ENCODE data around the gene R3HDM2. TPM values are rescaled to one million over a fixed set of nuclear protein-coding genes. Genes with fewer than 3 reads are reported as not detected.

Gene R3HDM2
- 10 to 100 TPM; 22.8 to 24.2 TPM for total RNA-seq

DNA sequence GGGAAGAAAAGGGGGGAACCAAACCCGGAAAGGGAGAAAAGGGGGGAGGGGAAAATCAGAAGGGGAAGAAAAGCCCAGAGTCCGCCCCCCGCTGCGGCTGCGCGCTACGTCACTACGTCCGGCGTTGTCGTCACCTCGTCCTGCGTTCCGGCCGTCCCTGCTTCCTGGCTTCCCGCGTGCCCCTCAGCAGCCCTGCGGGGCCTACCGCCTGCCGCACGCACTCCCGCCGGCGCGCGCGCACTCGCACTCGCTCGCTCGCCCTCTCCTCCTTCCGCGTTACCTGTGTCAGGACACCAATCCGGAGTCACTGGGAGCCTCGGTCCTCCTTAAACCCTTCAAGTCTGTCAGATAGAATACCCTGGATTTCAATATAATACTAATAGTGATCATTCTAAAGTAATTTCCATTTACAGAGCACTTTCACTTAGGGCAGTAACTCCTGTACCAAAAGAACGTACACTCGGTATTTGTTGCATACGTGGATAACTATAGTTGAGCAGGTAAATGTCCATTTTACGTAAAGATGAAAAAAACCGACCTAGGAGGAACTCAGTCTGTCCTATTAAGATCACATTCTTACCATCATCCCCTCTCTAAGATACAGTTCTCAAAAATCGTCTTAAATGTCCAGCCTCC, at the start of gene R3HDM2:
Gene R3HDM2, minus strand, starts transcription at position 113 of the 636 bp plus-strand sequence. CDS start 120,615 bp downstream, outside the sequence.
- peaks cover 34% of the 10 kb centered on the region for H3K4me1 Mint-ChIP-seq
- H3K4me3 Mint-ChIP-seq: peak within 1 kb of the TSS; percentile 98
- H3K27ac Mint-ChIP-seq: peak within 1 kb of the TSS; percentile 98

DNA sequence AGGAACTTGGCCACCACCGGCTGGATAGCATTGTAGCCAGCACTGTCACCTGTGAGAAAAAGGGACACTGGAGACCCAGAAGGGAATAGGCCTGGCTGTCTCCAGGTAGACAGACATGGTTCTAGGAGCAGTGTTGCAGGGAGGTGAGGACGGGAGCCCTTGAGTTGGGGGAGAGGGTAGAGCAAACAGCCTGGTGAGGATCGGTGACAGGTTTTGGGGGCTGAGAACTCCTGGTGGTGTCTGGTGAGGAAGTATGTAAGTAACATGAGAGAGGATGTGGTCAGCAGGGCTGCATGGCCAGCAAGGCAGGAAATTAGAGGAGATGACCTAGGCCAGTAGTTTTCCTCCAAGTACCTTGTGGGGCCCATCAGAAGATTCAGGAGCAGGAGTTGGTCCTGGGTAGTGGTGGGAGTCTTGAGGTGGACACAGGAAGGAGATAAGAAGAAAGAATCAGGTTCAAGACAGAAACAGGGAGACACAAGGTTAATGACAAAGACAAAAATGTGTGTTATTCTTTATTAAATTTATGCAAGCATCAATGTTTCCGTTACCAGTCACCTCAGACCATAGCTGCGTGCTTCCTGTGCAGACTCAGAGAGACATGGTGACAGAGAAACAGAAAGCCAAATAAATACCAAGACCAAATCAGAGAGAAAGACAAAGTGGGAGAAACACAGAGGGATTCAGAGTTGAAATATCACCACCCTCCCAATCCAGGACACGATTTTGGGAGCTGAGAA, 48.7 kb upstream of the R3HDM2 start, which contains the start of gene ARHGAP9:
Gene ARHGAP9, minus strand, starts transcription at position 491 of the 740 bp plus-strand sequence. Its CDS starts 460 bp downstream, at position 31.
- Mint-ChIP-seq H3K4me1 (peaks cover 53% of the 10 kb centered on the region), H3K36me3 (peaks cover 39% of the 10 kb centered on the region), H3K27me3 (no peaks in the 10 kb centered on the region), H3K27ac (peak within 1 kb of the TSS; percentile 100), H3K9me3 (peaks cover 2% of the 10 kb centered on the region), H3K4me3 (peak within 1 kb of the TSS; percentile 90)
- DNase-seq: peak; percentile 60

More for the DNA sequence above, at the start of gene R3HDM2:
- peaks cover 14% of the 10 kb centered on the region for H3K36me3 Mint-ChIP-seq
- no peaks in the 10 kb centered on the region for H3K9me3 Mint-ChIP-seq
- peak; percentile 96 for DNase-seq
- H3K27me3 Mint-ChIP-seq: peaks cover 3% of the 10 kb centered on the region

DNA sequence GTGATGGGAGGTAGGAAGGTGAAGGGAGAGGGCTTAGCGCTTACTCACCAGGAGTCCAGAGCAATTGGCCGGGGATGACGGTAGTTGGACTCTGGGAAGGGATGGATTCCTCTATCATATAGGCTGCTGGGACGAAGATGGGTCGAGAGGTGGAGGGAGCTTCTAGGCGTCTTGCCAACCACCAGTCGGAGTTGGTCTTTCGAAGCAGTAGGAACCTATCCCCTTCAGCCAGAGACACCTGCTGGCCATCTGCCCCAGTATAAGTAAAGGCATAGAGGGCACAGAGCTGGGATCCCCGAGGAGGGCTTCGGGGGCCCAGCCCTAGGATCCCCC, 48.2 kb upstream of the R3HDM2 start:
- H3K4me1 Mint-ChIP-seq: peaks cover 58% of the 10 kb centered on the region
- peaks cover 45% of the 10 kb centered on the region for H3K36me3 Mint-ChIP-seq
- H3K27ac Mint-ChIP-seq: peak overlapping the region; percentile 100
- DNase-seq: no peak
- H3K4me3 Mint-ChIP-seq: peak overlapping the region; percentile 90
- no peaks in the 10 kb centered on the region for H3K27me3 Mint-ChIP-seq
- peaks cover 2% of the 10 kb centered on the region for H3K9me3 Mint-ChIP-seq

DNA sequence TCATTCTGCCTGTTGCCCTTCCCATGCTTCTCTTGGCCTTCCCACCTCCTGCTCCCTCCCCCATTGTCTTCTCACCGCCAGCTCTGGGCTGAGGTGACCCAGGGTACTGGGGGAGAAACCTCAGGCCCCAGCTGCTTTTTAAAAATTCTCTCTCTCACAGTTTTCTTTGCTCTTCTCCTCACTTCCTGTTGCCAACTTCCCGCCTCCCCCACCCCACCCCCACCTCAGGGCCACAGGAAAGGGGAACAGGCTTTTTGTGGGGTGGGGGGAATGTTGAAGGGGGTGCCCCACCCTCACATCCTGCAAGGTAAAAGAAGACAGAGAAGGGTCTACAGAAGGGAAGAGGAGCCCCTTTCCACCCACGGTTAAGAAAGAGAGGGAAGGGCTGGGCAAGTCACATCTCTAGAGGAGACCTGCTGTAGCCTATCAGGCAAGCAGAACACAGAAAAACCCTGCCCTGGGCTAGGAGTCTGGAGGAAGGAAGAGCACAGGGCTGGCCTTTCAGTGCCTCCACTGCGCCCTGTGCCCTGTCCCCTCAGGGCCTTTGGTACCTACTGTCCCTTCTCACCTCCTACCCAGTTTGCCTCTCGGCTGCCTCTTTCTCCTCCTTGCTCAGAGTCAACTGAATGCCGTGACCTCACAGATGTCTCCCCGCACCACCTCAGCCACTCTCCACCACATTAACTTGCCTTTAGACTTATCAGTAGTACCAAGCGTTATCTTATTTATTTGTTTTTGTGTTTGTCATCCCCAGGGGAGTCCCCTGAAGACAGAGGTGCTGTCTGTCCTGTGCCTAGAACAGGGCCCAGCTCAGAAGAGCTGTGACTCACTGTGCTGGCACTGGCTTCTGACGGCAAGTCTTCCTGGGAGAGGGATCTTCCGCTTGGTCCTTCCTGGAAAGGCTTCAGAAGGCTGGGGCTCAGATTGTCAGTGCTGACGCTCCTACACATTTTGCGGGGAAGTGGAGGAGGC, 47.2 kb upstream of the R3HDM2 start:
- Mint-ChIP-seq H3K36me3 (peaks cover 51% of the 10 kb centered on the region), H3K27me3 (no peaks in the 10 kb centered on the region), H3K9me3 (peaks cover 2% of the 10 kb centered on the region), H3K4me1 (peaks cover 60% of the 10 kb centered on the region), H3K27ac (peak overlapping the region; percentile 100), H3K4me3 (peak overlapping the region; percentile 90)
- DNase-seq: peak; percentile 54

DNA sequence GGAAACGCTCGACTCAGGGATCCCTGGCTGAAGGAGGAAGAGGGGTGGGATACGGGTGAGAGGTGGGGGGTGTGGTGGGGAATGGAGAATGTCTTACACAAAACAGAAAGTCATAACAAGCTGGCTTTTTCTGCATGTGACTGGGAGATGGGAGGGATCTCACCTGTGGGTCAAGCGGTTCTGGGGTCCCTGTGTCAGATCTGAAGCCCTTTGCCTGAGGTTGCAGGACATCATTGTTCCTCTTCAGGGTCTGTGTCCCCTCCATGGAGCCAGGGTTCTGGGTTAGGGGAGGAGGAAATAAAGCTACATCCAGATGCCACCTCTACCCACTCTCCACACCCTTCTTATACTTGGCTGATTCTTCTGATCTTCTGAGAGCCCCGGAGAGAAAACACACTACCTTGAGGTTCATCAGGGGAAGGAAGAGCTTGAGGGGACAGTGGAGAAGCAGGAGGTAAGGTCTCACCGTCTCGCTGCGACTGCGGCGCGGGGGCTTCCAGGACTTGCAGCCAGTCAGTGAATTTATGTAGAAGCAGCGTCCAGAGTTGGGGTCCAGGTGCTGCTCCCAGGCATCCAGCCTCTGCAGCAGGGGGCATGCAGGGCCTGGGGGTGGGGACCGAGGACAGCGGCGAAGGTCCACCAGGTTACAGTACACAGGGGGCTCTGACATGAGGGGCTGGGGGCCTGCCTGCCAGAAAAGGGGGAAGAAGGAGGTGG, 46.3 kb upstream of the R3HDM2 start:
- Mint-ChIP-seq H3K27me3 (no peaks in the 10 kb centered on the region), H3K36me3 (peaks cover 59% of the 10 kb centered on the region), H3K9me3 (peaks cover 2% of the 10 kb centered on the region), H3K27ac (peak overlapping the region; percentile 100), H3K4me1 (peaks cover 64% of the 10 kb centered on the region), H3K4me3 (peak overlapping the region; percentile 90)
- no peak for DNase-seq

DNA sequence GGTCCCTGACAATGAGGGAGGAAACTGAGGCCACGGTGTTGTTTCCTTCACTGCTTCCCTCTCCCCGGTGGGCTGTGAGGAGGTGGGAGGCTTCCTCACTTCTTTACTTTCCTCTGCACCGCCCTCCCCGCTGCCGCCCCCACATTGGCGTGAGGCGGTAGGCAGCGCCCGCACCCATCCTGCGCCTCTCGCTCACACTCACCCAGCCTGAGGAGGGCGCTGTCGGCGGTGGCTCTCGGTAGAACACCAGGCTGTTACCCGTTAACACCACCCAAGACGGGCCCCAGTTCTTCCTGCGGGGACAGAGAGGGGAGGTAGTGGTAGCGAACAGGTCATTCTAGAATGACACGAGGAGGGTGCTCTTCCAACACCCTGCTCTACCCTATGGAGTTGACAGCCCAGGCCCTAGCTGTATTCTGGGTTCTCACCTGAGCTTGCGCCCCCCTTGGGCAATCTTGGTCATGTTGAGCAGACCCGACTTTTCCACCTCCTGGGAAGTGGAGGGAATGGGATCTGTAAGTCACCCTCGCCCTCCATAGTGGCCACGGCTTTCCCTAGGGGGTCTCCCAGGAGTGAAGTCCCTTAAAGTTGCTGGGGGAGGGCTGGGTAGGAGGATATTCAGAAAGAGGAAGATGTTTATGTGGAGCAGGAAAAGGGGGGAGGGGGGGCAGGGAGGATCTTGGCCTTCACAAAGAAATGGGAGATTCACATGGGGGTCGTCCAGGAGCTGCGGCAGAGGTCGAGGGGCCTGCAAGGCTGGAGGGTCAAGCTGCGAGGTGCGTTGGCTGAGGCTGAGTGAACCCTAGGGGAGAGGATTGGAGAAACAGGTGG, 45.5 kb upstream of the R3HDM2 start:
- H3K27ac Mint-ChIP-seq: peak overlapping the region; percentile 100
- H3K4me3 Mint-ChIP-seq: peak overlapping the region; percentile 90
- H3K36me3 Mint-ChIP-seq: peaks cover 63% of the 10 kb centered on the region
- peaks cover 63% of the 10 kb centered on the region for H3K4me1 Mint-ChIP-seq
- H3K9me3 Mint-ChIP-seq: peaks cover 2% of the 10 kb centered on the region
- peak; percentile 87 for DNase-seq
- H3K27me3 Mint-ChIP-seq: no peaks in the 10 kb centered on the region

DNA sequence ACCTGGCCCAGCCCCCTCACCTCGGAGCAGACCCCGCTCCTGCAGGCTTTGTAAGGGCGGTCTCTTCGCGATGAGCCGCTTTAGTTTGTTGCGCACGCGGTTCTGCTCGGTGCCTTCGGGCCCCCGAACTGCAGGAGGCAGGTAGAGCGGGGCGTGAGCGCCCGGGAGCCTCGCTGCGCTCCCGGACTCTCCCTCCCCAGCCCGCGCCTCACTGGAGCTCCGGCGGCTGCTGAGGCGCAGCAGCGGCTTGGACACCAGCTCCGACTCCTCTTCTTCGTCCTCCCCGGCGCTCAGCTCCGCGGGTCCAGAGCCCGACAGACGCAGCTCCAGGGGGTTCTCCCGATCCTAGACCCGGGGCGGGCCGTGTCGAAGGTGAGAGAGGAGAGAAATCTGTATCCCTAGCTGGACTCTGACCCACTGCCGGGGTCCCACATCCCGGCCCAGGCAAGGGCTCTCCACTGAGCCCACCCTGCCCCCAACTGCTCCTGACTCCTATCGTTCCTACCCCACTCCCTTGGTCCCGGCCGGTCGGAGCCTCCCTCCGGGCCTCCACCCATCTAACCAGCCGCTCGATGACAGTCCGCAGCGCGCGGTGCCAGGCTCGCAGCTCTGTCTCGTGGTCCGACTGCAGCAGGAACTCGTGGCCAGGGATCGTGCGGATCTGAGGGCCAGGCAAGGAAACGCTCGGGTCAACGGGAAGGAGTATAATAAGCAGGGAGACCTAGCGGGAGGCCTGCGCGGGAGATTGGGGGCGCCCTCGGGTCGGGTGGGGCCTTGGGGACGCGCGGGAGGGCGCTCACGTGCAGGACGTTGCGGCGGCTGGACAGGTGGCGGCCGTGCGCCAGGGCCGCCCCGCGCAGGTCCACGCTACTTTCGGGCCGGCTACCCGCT, 44.7 kb upstream of the R3HDM2 start:
- H3K4me1 Mint-ChIP-seq: peaks cover 58% of the 10 kb centered on the region
- peak overlapping the region; percentile 100 for H3K27ac Mint-ChIP-seq
- no peaks in the 10 kb centered on the region for H3K9me3 Mint-ChIP-seq
- DNase-seq: no peak
- peaks cover 58% of the 10 kb centered on the region for H3K36me3 Mint-ChIP-seq
- peak overlapping the region; percentile 90 for H3K4me3 Mint-ChIP-seq
- H3K27me3 Mint-ChIP-seq: no peaks in the 10 kb centered on the region

DNA sequence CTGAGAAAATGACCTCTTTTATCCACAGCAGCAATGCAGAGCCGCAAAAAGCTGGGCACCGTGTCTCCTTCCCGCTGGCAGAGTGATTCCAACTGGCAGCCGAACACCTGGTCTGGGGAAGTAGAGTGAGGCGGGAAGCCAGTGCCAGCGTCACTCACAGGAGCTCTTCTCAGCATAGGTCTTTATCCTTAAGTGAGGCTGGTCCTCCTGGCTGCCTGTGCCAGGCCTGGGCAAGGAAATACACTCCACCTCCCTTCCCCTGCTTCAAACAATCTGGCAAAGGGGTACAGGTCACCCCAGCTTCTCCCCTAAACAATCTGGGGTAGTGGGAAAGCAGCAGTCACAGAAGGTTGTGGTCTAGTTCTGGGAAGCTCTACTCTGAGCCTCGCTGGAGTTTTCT, 44.0 kb upstream of the R3HDM2 start:
- peak overlapping the region; percentile 63 for H3K4me3 Mint-ChIP-seq
- no peaks in the 10 kb centered on the region for H3K9me3 Mint-ChIP-seq
- H3K36me3 Mint-ChIP-seq: peaks cover 58% of the 10 kb centered on the region
- no peaks in the 10 kb centered on the region for H3K27me3 Mint-ChIP-seq
- peak overlapping the region; percentile 43 for H3K27ac Mint-ChIP-seq
- DNase-seq: no peak
- H3K4me1 Mint-ChIP-seq: peaks cover 52% of the 10 kb centered on the region

DNA sequence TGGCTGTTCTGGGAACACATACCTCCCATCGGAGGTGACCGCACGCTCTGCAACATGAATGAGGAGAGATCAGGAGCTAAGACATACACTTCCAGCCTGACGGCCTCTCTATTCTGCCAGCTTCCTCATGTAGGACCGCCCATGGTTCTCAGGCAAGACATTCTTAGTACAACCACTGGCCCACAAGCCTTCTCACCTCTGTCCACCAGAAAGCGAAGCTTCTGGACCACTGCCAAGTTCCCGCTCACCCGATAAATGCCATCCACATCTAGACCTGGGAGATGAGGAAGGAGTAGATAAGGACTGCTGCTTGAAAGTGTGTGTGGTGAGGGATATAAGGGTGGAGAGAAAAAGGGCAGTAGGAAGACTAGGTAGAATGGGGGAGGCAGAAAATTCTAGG, 43.6 kb upstream of the R3HDM2 start:
- DNase-seq: no peak
- H3K4me1 Mint-ChIP-seq: peaks cover 47% of the 10 kb centered on the region
- no peaks in the 10 kb centered on the region for H3K9me3 Mint-ChIP-seq
- peak overlapping the region; percentile 43 for H3K27ac Mint-ChIP-seq
- H3K36me3 Mint-ChIP-seq: peaks cover 60% of the 10 kb centered on the region
- no peaks in the 10 kb centered on the region for H3K27me3 Mint-ChIP-seq
- peak overlapping the region; percentile 63 for H3K4me3 Mint-ChIP-seq

DNA sequence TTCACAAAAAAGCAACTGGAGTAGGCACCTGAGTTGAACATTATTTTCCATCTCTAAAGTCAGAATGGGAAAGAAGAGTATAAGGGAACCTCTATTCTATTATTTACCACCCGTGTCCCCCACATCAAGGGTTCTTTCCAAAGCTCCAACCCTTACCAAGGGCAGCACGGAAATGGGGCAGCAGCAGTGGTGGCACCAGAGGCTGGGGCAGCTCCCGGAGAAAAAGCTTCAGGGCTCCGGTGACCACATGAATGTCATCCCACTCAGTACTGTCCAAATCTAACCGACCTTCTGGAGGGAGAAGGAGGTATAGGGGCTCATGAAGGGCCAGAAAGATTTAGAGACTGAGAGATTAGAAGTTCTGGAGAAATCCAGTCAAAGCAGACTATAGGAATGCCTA, 43.0 kb upstream of the R3HDM2 start:
- no peak for DNase-seq
- Mint-ChIP-seq H3K27ac (peak overlapping the region; percentile 43), H3K36me3 (peaks cover 63% of the 10 kb centered on the region), H3K4me1 (peaks cover 47% of the 10 kb centered on the region), H3K4me3 (peak overlapping the region; percentile 63), H3K27me3 (no peaks in the 10 kb centered on the region), H3K9me3 (no peaks in the 10 kb centered on the region)

DNA sequence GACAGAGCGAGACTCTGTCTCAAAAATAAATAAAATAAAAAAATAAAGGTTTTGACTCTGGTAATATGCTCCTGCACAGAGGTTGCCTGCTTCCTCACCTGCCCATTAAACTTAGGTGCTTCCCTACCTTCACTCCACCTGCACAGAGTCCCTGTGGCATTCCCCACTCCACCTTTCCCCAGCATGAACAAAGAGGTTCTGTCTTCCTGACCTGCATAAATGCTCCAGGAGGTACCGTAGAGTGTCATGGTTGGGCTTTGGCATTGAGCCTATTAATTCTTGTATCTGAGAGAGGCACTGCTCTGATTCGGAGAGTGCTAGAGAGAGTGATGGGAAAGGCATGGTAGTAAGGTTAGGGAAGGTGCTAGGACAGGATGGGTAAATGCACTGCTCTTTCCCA, 42.5 kb upstream of the R3HDM2 start:
- peaks cover 43% of the 10 kb centered on the region for H3K4me1 Mint-ChIP-seq

DNA sequence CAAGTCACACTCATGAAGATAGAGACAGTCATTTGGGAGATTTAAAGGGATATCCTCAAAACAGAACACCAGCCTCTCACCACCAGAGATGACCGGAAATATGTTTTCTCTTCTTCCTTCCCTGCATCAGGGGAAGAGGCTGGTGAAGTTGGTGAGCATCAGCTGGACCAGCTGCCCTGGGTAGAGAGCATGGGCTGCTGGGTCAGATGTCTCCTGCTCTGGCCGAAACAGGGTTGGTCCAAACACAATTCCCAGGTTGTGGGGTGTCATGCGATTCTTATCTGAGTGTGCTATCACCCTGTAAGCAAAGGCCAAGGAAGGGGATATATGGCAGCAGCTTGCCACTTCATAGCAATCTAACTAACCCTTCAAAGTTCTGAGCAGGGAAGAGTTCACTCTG, 41.5 kb upstream of the R3HDM2 start:
- no peak for DNase-seq
- H3K36me3 Mint-ChIP-seq: peaks cover 63% of the 10 kb centered on the region
- no peak overlapping the region for H3K4me3 Mint-ChIP-seq
- no peaks in the 10 kb centered on the region for H3K9me3 Mint-ChIP-seq
- peak overlapping the region; percentile 38 for H3K27ac Mint-ChIP-seq
- peaks cover 41% of the 10 kb centered on the region for H3K4me1 Mint-ChIP-seq
- H3K27me3 Mint-ChIP-seq: no peaks in the 10 kb centered on the region

More for the DNA sequence above, 42.5 kb upstream of the R3HDM2 start:
- Mint-ChIP-seq H3K9me3 (no peaks in the 10 kb centered on the region), H3K36me3 (peaks cover 62% of the 10 kb centered on the region), H3K27me3 (no peaks in the 10 kb centered on the region), H3K27ac (no peak overlapping the region), H3K4me3 (no peak overlapping the region)
- no peak for DNase-seq

DNA sequence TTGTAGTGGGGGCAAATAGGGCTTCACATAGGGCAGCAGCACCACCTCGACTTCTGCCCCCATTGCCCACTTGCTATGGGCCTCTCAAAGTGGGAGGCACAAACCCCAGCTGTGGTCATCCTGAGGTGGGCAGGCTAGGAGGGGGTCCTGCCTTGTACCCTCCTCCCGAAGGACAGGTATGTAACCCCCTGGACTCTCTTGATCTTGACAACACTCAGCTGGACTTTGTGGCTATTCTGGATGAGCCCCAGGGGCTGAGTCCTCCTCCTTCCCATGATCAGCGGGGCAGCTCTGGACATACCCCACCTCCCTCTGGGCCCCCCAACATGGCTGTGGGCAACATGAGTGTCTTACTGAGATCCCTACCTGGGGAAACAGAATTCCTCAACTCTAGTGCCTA, 40.8 kb upstream of the R3HDM2 start:
- Mint-ChIP-seq H3K9me3 (no peaks in the 10 kb centered on the region), H3K4me1 (peaks cover 41% of the 10 kb centered on the region), H3K36me3 (peaks cover 61% of the 10 kb centered on the region), H3K27me3 (no peaks in the 10 kb centered on the region), H3K4me3 (no peak overlapping the region), H3K27ac (no peak overlapping the region)
- no peak for DNase-seq

All from activated naive CD8-positive, alpha-beta T cell treated with anti-CD3 and anti-CD28 coated beads for 36 hours (primary cell).